ENCODE results near the gene PPFIA4.

PPFIA4 gene

DNA sequence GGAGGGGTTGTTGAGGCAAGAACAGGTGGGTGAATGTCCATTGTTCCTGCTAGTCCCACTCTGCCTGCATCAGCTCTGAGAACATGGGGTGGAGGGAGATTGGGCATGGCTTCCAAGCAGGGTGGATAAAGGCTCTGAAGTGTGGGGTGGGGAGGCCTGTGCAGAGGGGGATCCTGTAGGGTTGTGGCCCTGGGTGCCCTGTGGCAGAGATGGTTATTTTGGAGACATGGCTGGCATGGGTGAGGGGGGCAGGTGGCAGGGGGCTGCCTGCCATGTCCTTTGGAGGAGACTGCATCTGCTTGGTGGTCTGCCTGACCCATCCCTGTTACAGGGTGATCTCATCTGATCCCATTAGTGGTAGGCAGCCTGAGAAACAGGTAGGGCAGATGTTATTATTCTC, 48.3 kb downstream of the PPFIA4 start:
- DNase-seq (ENCODE audit: low read depth): no peak
- H3K4me3 ChIP-seq (ENCODE audit: control insufficient read depth, low read depth, low read length): no peak overlapping the region
- TF ChIP-seq, protein P1, sequence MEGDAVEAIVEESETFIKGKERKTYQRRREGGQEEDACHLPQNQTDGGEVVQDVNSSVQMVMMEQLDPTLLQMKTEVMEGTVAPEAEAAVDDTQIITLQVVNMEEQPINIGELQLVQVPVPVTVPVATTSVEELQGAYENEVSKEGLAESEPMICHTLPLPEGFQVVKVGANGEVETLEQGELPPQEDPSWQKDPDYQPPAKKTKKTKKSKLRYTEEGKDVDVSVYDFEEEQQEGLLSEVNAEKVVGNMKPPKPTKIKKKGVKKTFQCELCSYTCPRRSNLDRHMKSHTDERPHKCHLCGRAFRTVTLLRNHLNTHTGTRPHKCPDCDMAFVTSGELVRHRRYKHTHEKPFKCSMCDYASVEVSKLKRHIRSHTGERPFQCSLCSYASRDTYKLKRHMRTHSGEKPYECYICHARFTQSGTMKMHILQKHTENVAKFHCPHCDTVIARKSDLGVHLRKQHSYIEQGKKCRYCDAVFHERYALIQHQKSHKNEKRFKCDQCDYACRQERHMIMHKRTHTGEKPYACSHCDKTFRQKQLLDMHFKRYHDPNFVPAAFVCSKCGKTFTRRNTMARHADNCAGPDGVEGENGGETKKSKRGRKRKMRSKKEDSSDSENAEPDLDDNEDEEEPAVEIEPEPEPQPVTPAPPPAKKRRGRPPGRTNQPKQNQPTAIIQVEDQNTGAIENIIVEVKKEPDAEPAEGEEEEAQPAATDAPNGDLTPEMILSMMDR (conservative IDR thresholded peaks at IDR 0.05; ENCODE audit: control insufficient read depth, insufficient read depth, low read depth, low read length): no peak

DNA sequence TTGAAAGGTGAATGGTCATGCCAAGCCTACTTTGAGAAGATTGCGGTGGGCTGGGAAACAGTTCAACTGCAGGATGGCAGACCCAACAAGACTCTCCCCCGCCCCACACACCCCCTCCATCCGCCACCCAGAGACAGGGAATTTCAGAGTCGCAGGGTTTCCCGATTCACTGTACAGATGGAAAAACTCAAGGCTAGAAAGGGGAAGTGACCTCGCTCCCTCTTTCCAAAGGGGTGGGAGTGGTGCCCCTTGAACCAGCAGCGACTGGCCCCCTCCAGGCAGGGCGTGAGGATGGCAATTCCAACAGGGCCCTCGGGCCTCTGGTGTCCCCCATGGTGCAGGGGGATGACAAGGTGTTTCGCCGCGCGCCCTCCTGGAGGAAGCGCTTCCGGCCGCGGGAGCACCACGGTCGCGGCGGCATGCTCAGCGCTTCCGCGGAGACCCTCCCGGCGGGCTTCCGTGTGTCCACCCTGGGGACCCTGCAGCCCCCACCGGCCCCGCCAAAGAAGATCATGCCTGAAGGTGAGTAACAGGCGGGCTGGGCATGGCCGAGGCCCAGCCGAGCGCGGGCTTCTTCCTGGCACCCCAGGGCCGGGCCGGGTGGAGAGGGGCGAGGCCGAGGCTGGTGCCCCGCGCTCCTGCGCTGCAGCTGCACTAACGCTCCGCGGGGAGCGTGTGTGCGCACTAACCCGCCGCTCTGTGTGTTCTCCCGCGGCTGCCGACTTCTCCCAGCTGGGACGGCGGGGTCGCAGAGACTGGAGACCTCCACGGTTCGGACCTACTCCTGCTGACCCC, 49.1 kb downstream of the PPFIA4 start:
- no peak overlapping the region for H3K4me3 ChIP-seq (ENCODE audit: control insufficient read depth, low read depth, low read length)
- no peak for DNase-seq (ENCODE audit: low read depth)
- TF ChIP-seq, protein P1 (conservative IDR thresholded peaks at IDR 0.05; ENCODE audit: control insufficient read depth, insufficient read depth, low read depth, low read length): no peak

DNA sequence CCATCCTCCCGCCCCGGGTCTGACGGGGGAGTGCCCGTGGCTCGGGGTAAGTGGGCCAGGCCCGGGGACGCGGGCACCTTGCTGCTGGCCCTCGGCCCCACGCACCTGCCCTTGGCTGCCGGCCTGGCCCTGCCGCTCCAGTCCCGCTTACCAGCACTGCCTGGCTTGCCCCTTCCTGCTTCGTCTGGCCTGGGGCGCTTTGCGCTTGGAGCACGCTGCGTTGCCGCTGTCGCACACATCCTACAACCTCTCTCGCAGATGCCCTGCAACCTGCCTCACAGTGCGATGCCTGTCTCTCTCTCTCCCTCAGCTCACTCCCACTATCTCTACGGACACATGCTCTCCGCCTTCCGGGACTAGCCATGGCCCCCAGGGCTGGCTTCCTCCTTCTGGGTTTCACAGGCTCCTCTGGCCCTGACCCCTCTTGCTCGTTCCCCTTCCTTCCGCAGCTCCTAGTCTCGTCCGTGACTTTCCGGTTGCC, 49.8 kb downstream of the PPFIA4 start:
- TF ChIP-seq, protein P1 (conservative IDR thresholded peaks at IDR 0.05; ENCODE audit: control insufficient read depth, insufficient read depth, low read depth, low read length): no peak
- no peak overlapping the region for H3K4me3 ChIP-seq (ENCODE audit: control insufficient read depth, low read depth, low read length)
- no peak for DNase-seq (ENCODE audit: low read depth)

DNA sequence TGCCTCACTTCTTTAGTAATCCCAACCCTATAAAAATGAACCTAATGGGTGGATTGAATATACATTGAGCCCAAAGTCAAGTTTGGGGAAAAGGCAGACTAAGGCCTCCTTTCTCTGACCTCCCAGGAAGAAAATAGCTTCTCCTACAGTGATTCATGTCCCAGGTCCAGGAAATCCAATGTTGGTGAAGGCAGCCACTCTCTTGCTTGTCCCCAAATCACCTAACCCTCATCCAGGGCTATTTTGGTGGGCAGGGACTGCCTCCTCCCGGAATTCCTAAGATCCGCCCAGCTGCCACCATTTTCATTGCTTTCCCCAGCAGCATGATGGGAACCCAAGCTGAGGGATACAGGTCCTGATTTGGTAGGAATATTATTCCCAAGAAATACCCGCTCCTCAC, 51.1 kb downstream of the PPFIA4 start:
- no peak overlapping the region for H3K4me3 ChIP-seq (ENCODE audit: control insufficient read depth, low read depth, low read length)
- no peak for DNase-seq (ENCODE audit: low read depth)
- TF ChIP-seq, protein P1 (conservative IDR thresholded peaks at IDR 0.05; ENCODE audit: control insufficient read depth, insufficient read depth, low read depth, low read length): no peak

DNA sequence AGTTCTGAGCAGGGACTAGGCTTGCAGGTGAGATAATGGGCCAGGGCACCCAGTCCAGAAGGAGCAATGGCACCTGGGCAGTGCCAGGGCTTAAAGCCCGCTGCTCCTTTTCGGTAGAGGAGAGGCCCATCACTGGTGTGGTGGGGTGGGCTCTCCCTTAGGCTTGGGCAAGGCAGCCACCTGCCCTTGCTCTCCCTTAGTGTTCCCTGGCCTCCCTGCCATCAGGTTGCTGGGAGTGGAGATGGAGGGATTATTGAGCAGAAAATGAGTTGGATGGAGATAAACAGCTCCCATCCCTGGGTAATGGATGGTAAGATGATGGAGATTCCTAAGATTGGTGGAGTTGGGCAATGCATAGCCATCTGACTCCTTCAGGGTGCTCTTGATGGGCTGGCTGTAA, 51.7 kb downstream of the PPFIA4 start:
- DNase-seq (ENCODE audit: low read depth): no peak
- TF ChIP-seq, protein P1 (conservative IDR thresholded peaks at IDR 0.05; ENCODE audit: control insufficient read depth, insufficient read depth, low read depth, low read length): no peak
- H3K4me3 ChIP-seq (ENCODE audit: control insufficient read depth, low read depth, low read length): no peak overlapping the region

DNA sequence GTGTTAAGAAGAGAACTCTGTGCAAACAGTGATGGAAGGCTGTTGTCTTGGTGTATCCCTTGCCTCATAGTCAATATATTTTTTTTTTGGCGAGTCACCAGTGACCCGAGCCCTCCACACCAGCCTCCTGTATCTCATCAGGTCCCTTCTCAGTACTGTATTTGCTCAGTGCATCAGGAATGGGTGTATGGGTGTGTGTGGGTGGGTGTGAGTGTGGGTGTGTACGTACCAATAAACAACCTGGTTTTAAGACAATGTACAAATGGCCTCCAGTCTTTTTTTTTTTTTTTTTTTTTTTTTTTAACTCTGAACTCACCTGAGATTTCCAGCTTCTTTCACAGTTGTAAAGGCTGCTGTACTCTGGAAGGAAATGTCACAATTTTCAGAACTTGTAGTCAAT, 52.2 kb downstream of the PPFIA4 start:
- TF ChIP-seq, protein P1 (conservative IDR thresholded peaks at IDR 0.05; ENCODE audit: control insufficient read depth, insufficient read depth, low read depth, low read length): no peak

More for the DNA sequence above, 52.2 kb downstream of the PPFIA4 start:
- no peak for DNase-seq (ENCODE audit: low read depth)
- H3K4me3 ChIP-seq (ENCODE audit: control insufficient read depth, low read depth, low read length): no peak overlapping the region

Data from fibroblast of mammary gland (primary cell).